Ishikawa (cell line): Measurements from ENCODE around the gene ENG.

ENCODE experiments used
- EGR1 ChIP-seq: IDR thresholded peaks from 2 replicates; pipeline ENCODE4 v1.6.1; 2012
- EP300 ChIP-seq: IDR thresholded peaks from 2 replicates; pipeline ENCODE4 v1.6.1; 2012; ENCODE audit warnings: borderline replicate concordance
- MAX ChIP-seq: IDR thresholded peaks from 2 replicates; pipeline ENCODE4 v1.6.1; 2012
- TCF12 ChIP-seq: IDR thresholded peaks from 2 replicates; pipeline ENCODE4 v1.6.1; 2012; ENCODE audit warnings: low read depth
- USF1 ChIP-seq: IDR thresholded peaks from 2 replicates; pipeline ENCODE4 v1.6.1; 2012

GRCh38 chr9:127773981-127774380, 80.5 kb downstream of the ENG start:
- no peak for TF ChIP-seq MAX
- TF ChIP-seq EGR1, result no peak
- TF ChIP-seq USF1, result no peak
- TF ChIP-seq EP300, result no peak
- TF ChIP-seq TCF12, result no peak
